ENCODE results near the gene UNC5A.

GRCh38 chr5:176845392-176845713 is 35.0 kb downstream of the UNC5A start:
- TF ChIP-seq CTCF (IDR thresholded peaks at IDR 0.05) (no peak), POLR2AphosphoS5 (IDR thresholded peaks at IDR 0.05; ENCODE audit: insufficient read depth in 1 of 2, low read depth in 1 of 2) (no peak)
